Loucy (cell line): Measurements from ENCODE around the gene MYO1A.

ENCODE experiments used
- CTCF ChIP-seq: fragments of 200-600 bp; sonication (generic); conservative IDR thresholded peaks from 2 replicates; pipeline ENCODE4 v1.5.1; 2014; ENCODE audit warnings: mild to moderate bottlenecking, antibody characterized with exemption, low read length
- EZH2phosphoT487 ChIP-seq: fragments of 200-600 bp; IDR thresholded peaks from 2 replicates; pipeline ENCODE4 v1.6.1; 2018; ENCODE audit warnings: antibody characterized with exemption, mild to moderate bottlenecking, moderate library complexity, borderline replicate concordance

- no peak for TF ChIP-seq CTCF
- no peak for TF ChIP-seq EZH2phosphoT487
Measured at GRCh38 chr12:57027805-57028153, 22.1 kb downstream of the MYO1A start.
